K562 (cell line): ENCODE data around the gene ARL11. TPM values are rescaled to one million over a fixed set of nuclear protein-coding genes. Genes with fewer than 3 reads are reported as not detected.

Experiments used
- ATAC-seq: fragments of 200-7000 bp; cut with Tn5 transposase; 3 replicates; pipeline ENCODE4 v1.9.1; 2020; ENCODE audit warnings: moderate library complexity
- BruUV-seq: library from RNA; stranded (reverse); fragments of 400-500 nt; replicated peaks from 2 replicates; lab custom pipeline; 2021; lab: Mats Ljungman, UMichigan
- CTCF ChIA-PET: fragments of 300-600 bp; formaldehyde crosslinking; extraction: SDS; loops from one replicate; lab custom pipeline; 2021; ENCODE audit warnings: low intra/inter-chr PET ratio; lab: Yijun Ruan, JAX
- POLR2A ChIA-PET: fragments of 300-600, 350-650 bp; sonication (Branson Sonifier 250); formaldehyde crosslinking; extraction: SDS; loops from one replicate; lab custom pipeline; 2021; ENCODE audit warnings: antibody characterized with exemption, inconsistent platforms; lab: Yijun Ruan, JAX
- DNase-seq, 4 experiments: peaks; one replicate each; pipeline versions ENCODE4 v3.0.0 to v3.0.0-alpha.2; 2011 to 2018; ENCODE audit warnings: low spot score in 3 of 4, mixed read lengths in 3 of 4; ENCODE audit errors: extremely low read depth in 1 of 4
- FAIRE-seq: peaks from 2 replicates; lab custom pipeline; 2011; peaks lifted over from hg19 to GRCh38; lab: Jason Lieb, UNC
- H2AFZ ChIP-seq: 2 replicates; pipeline ENCODE4 v1.6.0; 2011; ENCODE audit warnings: low read depth, low read length, control low read depth, inconsistent platforms
- H3K27ac ChIP-seq: fragments of 200-600 bp; 3 replicates; pipeline ENCODE4 v1.8.0; 2011; ENCODE audit warnings: low read depth, mild to moderate bottlenecking, control low read depth, inconsistent platforms, low read length, moderate library complexity, mixed read lengths; ENCODE audit errors: extremely low read depth
- H3K27me3 ChIP-seq, 2 experiments: fragments of 300-600 bp in 1 of 2; 2 replicates in 1 of 2; 3 replicates in 1 of 2; pipeline versions ENCODE4 v1.6.0 to v1.8.0; 2011; ENCODE audit warnings: inconsistent platforms in 2 of 2, low read length in 2 of 2, mild to moderate bottlenecking in 1 of 2, mixed read lengths in 1 of 2, moderate library complexity in 1 of 2; ENCODE audit not compliant: control insufficient read depth in 2 of 2, insufficient read depth in 2 of 2
- H3K36me3 ChIP-seq: fragments of 300-600 bp; 3 replicates; pipeline ENCODE4 v1.8.0; 2011; ENCODE audit warnings: mild to moderate bottlenecking, low read length, inconsistent platforms; ENCODE audit not compliant: control insufficient read depth, insufficient read depth
- H3K4me1 ChIP-seq, 2 experiments: fragments of 200-600 bp in 1 of 2; replicated peaks in 1 of 2; 2 replicates in 1 of 2; 3 replicates in 1 of 2; pipeline versions ENCODE4 v1.5.1 to v1.8.0; 2011; ENCODE audit warnings: inconsistent platforms in 2 of 2, low read length in 2 of 2, mild to moderate bottlenecking in 1 of 2, mixed read lengths in 1 of 2, moderate library complexity in 1 of 2; ENCODE audit not compliant: control insufficient read depth in 2 of 2, insufficient read depth in 2 of 2
- H3K4me2 ChIP-seq: 2 replicates; pipeline ENCODE4 v1.6.1; 2011; ENCODE audit warnings: low read length, control low read depth, inconsistent platforms, mixed read lengths; ENCODE audit not compliant: insufficient read depth
- H3K4me3 ChIP-seq: fragments of 200-600 bp; sonication (generic), shearing (Covaris generic); 2 replicates; pipeline ENCODE4 v1.5.1; 2016; ENCODE audit warnings: control low read depth, inconsistent platforms
- H3K79me2 ChIP-seq: fragments of 200-600 bp; 3 replicates; pipeline ENCODE4 v1.8.0; 2011; ENCODE audit warnings: low read length, inconsistent platforms; ENCODE audit not compliant: control insufficient read depth, insufficient read depth
- H3K9ac ChIP-seq, 2 experiments: 2 replicates each; pipeline versions ENCODE4 v1.6.0 to v1.6.1; 2011; ENCODE audit warnings: low read depth in 2 of 2, low read length in 2 of 2, control low read depth in 1 of 2, inconsistent platforms in 1 of 2, mild to moderate bottlenecking in 1 of 2, mixed read lengths in 1 of 2; ENCODE audit not compliant: insufficient read depth in 1 of 2
- H3K9me1 ChIP-seq: one replicate; pipeline ENCODE4 v1.6.0; 2011; ENCODE audit warnings: inconsistent platforms, mild to moderate bottlenecking, low read length, moderate library complexity; ENCODE audit not compliant: control insufficient read depth, insufficient read depth
- H3K9me3 ChIP-seq: replicated peaks from 2 replicates; pipeline ENCODE4 v1.5.1; 2011; ENCODE audit warnings: low read depth, low read length, inconsistent platforms; ENCODE audit not compliant: control insufficient read depth, insufficient read depth
- H4K20me1 ChIP-seq: replicated peaks from 2 replicates; pipeline ENCODE4 v1.6.1; 2011; ENCODE audit warnings: low read length, inconsistent platforms, mixed read lengths; ENCODE audit not compliant: control insufficient read depth, insufficient read depth
- CAMTA2 ChIP-seq: fragments of 250-450 bp; sonication (Bioruptor Pico); conservative IDR thresholded peaks from 2 replicates; pipeline ENCODE4 v1.5.1; 2022
- CSDE1 ChIP-seq, 2 experiments: fragments of 450-650 bp; IDR thresholded peaks; 2 replicates each; pipeline ENCODE4 v1.6.1; 2016; ENCODE audit warnings: mild to moderate bottlenecking in 1 of 2
- FOS ChIP-seq: IDR thresholded peaks from 3 replicates; pipeline ENCODE4 v1.6.1; 2011; ENCODE audit not compliant: insufficient read length; ENCODE audit errors: extremely low read depth
- HEY1 ChIP-seq: fragments of 250-450 bp; sonication (Bioruptor Pico); IDR thresholded peaks from 2 replicates; pipeline ENCODE4 v1.5.0; 2020; ENCODE audit warnings: mild to moderate bottlenecking, moderate library complexity, borderline replicate concordance
- MCM3 ChIP-seq: fragments of 450-650 bp; IDR thresholded peaks from 2 replicates; pipeline ENCODE4 v1.6.1; 2016
- NCOA2 ChIP-seq, 2 experiments: fragments of 450-650 bp; IDR thresholded peaks; 2 replicates each; pipeline ENCODE4 v1.6.1; 2018; ENCODE audit warnings: mild to moderate bottlenecking in 2 of 2, moderate library complexity in 1 of 2; ENCODE audit not compliant: partially characterized antibody in 2 of 2
- NELFE ChIP-seq: IDR thresholded peaks from 2 replicates; pipeline ENCODE4 v1.6.1; 2011; ENCODE audit warnings: mild to moderate bottlenecking; ENCODE audit not compliant: insufficient read depth, insufficient read length
- NFE2L1 ChIP-seq: fragments of 450-650 bp; IDR thresholded peaks from 2 replicates; pipeline ENCODE4 v1.6.1; 2016; ENCODE audit warnings: missing genetic modification characterization, low read depth, mild to moderate bottlenecking, missing compliant biosample characterization, moderate library complexity, borderline replicate concordance
- PHF20 ChIP-seq: fragments of 450-650 bp; IDR thresholded peaks from 2 replicates; pipeline ENCODE4 v1.6.1; 2018; ENCODE audit not compliant: partially characterized antibody
- RBFOX2 ChIP-seq: fragments of 200-400 bp; formaldehyde crosslinking; IDR thresholded peaks from 2 replicates; pipeline ENCODE4 v1.6.1; 2017; ENCODE audit warnings: low read depth, mild to moderate bottlenecking, low read length, moderate library complexity
- SP1 ChIP-seq: sonication (generic); formaldehyde crosslinking; IDR thresholded peaks from 2 replicates; pipeline ENCODE4 v1.8.1; 2022; ENCODE audit warnings: mild to moderate bottlenecking, missing genetic modification reagents
- SRF ChIP-seq, 2 experiments: fragments of 250-450, 450-650 bp in 1 of 2; sonication (Bioruptor Pico) in 1 of 2; sonication (generic) in 1 of 2; formaldehyde crosslinking; IDR thresholded peaks; 2 replicates each; pipeline versions ENCODE4 v1.5.0 to v1.5.1; 2020 to 2022; ENCODE audit warnings: mild to moderate bottlenecking in 1 of 2, missing genetic modification reagents in 1 of 2
- ZNF232 ChIP-seq: sonication (generic); formaldehyde crosslinking; IDR thresholded peaks from 2 replicates; pipeline ENCODE4 v1.8.0; 2022; ENCODE audit warnings: mild to moderate bottlenecking, missing genetic modification reagents
- WGBS: fragments of 100-300 bp; shearing (Covaris generic); methylation state at CpG from one replicate; pipeline ENCODE4 v1.1.6; 2016; ENCODE audit warnings: low coverage, mixed read lengths; ENCODE audit not compliant: insufficient coverage; ENCODE audit errors: missing lambda C conversion rate; 5-methylcytosine and 5-hydroxymethylcytosine counted together
- in situ Hi-C: fragments of 300-500 bp; cut with MboI; formaldehyde crosslinking; loops from 4 replicates; pipeline ENCODE4 v1.15.0; 2018; ENCODE audit warnings: inconsistent platforms, mixed read lengths
- intact Hi-C: fragments of 100-400 bp; cut with micrococcal nuclease; formaldehyde crosslinking; loops from 2 replicates; pipeline ENCODE4 v1.14.2; 2022
- polyA plus RNA-seq, 8 experiments: library from polyadenylated mRNA; depleted of rRNA in 4 of 8; stranded (reverse) in 5 of 8; unstranded in 3 of 8; fragments of >200 nt; fragmentation: Nextera tagmentation in 2 of 8; fragmentation: Illumina TruSeq in 1 of 8; extraction: Ambion mirVana in 2 of 8; extraction: Trizol in 1 of 8; gene quantifications; 2 replicates each; pipeline versions ENCODE4 v1.2.1 to v1.2.3, GENCODE V29; 2011 to 2014; ENCODE audit warnings: inconsistent platforms in 1 of 8, missing spikeins in 1 of 8
- total RNA-seq, 7 experiments: library from RNA; depleted of rRNA in 6 of 7; stranded (reverse); fragments of >200 nt in 6 of 7; fragmentation: Illumina TruSeq in 2 of 7; extraction: Trizol in 2 of 7; gene quantifications; 2 replicates each; pipeline versions ENCODE4 v1.2.1 to v1.2.3, GENCODE V29; 2011 to 2021; ENCODE audit warnings: low replicate concordance in 1 of 7
- TF ChIP-seq, protein P1 (sequence below): fragments of 150-350 bp; IDR thresholded peaks from 2 replicates; pipeline ENCODE4 v1.6.1; 2014; ENCODE audit warnings: low read depth, mild to moderate bottlenecking, low read length, borderline replicate concordance
- TF ChIP-seq, protein P2 (sequence below): fragments of 450-650 bp; formaldehyde crosslinking; IDR thresholded peaks from 2 replicates; pipeline ENCODE4 v1.4.0; 2022; ENCODE audit warnings: missing genetic modification characterization
- TF ChIP-seq, protein P3 (sequence below): fragments of 450-650 bp; formaldehyde crosslinking; IDR thresholded peaks from 2 replicates; pipeline ENCODE4 v1.4.0; 2020; ENCODE audit warnings: mild to moderate bottlenecking, mixed read lengths
- TF ChIP-seq, protein P4 (sequence below): sonication (generic); formaldehyde crosslinking; IDR thresholded peaks from 2 replicates; pipeline ENCODE4 v1.8.0; 2022; ENCODE audit warnings: missing genetic modification reagents, mild to moderate bottlenecking, borderline replicate concordance

ARL11 gene
- total and polyA plus RNA-seq, 9 of the 15 experiments (the other 6 are each of a cell fraction or from before 2014, with no cell fraction given): 0.18 to 0.87 (median 0.45) TPM

DNA sequence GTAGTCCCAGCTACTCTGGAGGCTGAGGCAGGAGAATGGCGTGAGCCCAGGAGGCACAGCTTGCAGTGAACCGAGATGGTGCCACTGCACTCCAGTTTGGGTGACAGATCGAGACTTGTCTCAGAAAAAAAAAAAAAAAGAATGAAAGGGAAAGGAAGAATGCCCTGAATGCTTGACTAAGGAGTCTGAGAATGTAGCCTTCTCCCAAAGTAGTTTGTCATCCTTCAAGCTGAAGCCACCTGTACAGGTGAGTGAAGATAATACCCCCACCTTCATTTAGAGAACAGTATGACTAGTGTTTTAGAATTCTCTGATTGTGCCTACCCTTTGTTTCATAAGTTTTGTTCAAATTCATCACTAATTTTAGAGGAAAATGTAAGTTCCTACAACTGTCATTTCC, 48.8 kb upstream of the ARL11 start:
- Histone ChIP-seq H3K4me3 (no peak overlapping the region), H3K9ac (no peak overlapping the region), H3K4me2 (no peak overlapping the region), H3K79me2 (0 out of 3 replicates have a peak, but pooled peaks cover 3% of the 10 kb centered on the region), H3K4me1 (no peaks in the 10 kb centered on the region), H2AFZ (no peak overlapping the region), H3K9me3 (no peaks in the 10 kb centered on the region), H3K9me1 (no peaks in the 10 kb centered on the region), H4K20me1 (no peaks in the 10 kb centered on the region), H3K27ac (no peak overlapping the region), H3K27me3 (no peaks in the 10 kb centered on the region), H3K36me3 (peaks cover 8% of the 10 kb centered on the region; the same call in 1 of the 3 replicates)
- ChIA-PET CTCF (no interaction called here), POLR2A (interaction anchor here (0.6 to 1.0 kb wide), 2 partner anchors 9 to 12 kb away, joined by 3 read pairs; no protein-coding TSS in a partner anchor)
- BruUV-seq: no TSS peak
- intact Hi-C loops: no loop called here
- in situ Hi-C loops: no loop called here
- FAIRE-seq (no peak), DNase-seq (no peak), ATAC-seq (no peak)
- WGBS: no CpG with 5 or more reads among the region's 3 CpGs
- TF ChIP-seq, protein P1, sequence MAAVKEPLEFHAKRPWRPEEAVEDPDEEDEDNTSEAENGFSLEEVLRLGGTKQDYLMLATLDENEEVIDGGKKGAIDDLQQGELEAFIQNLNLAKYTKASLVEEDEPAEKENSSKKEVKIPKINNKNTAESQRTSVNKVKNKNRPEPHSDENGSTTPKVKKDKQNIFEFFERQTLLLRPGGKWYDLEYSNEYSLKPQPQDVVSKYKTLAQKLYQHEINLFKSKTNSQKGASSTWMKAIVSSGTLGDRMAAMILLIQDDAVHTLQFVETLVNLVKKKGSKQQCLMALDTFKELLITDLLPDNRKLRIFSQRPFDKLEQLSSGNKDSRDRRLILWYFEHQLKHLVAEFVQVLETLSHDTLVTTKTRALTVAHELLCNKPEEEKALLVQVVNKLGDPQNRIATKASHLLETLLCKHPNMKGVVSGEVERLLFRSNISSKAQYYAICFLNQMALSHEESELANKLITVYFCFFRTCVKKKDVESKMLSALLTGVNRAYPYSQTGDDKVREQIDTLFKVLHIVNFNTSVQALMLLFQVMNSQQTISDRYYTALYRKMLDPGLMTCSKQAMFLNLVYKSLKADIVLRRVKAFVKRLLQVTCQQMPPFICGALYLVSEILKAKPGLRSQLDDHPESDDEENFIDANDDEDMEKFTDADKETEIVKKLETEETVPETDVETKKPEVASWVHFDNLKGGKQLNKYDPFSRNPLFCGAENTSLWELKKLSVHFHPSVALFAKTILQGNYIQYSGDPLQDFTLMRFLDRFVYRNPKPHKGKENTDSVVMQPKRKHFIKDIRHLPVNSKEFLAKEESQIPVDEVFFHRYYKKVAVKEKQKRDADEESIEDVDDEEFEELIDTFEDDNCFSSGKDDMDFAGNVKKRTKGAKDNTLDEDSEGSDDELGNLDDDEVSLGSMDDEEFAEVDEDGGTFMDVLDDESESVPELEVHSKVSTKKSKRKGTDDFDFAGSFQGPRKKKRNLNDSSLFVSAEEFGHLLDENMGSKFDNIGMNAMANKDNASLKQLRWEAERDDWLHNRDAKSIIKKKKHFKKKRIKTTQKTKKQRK: no peak
- TF ChIP-seq, protein P2, sequence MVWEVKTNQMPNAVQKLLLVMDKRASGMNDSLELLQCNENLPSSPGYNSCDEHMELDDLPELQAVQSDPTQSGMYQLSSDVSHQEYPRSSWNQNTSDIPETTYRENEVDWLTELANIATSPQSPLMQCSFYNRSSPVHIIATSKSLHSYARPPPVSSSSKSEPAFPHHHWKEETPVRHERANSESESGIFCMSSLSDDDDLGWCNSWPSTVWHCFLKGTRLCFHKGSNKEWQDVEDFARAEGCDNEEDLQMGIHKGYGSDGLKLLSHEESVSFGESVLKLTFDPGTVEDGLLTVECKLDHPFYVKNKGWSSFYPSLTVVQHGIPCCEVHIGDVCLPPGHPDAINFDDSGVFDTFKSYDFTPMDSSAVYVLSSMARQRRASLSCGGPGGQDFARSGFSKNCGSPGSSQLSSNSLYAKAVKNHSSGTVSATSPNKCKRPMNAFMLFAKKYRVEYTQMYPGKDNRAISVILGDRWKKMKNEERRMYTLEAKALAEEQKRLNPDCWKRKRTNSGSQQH (CRISPR knock-in tag): no peak
- TF ChIP-seq SP1 (CRISPR knock-in tag) (no peak), PHF20 (no peak), ZNF232 (CRISPR knock-in tag) (no peak), FOS (no peak), NCOA2 (IDR thresholded peaks at IDR 0.05; ENCODE audit: partially characterized antibody in 2 of 2) (no peak), HEY1 (CRISPR knock-in tag) (no peak), NFE2L1 (tag) (no peak), NELFE (no peak), RBFOX2 (no peak), CSDE1 (IDR thresholded peaks at IDR 0.05) (no peak), MCM3 (no peak), SRF (CRISPR knock-in tag; IDR thresholded peaks at IDR 0.05) (no peak), CAMTA2 (CRISPR knock-in tag) (no peak)
- TF ChIP-seq, protein P3, sequence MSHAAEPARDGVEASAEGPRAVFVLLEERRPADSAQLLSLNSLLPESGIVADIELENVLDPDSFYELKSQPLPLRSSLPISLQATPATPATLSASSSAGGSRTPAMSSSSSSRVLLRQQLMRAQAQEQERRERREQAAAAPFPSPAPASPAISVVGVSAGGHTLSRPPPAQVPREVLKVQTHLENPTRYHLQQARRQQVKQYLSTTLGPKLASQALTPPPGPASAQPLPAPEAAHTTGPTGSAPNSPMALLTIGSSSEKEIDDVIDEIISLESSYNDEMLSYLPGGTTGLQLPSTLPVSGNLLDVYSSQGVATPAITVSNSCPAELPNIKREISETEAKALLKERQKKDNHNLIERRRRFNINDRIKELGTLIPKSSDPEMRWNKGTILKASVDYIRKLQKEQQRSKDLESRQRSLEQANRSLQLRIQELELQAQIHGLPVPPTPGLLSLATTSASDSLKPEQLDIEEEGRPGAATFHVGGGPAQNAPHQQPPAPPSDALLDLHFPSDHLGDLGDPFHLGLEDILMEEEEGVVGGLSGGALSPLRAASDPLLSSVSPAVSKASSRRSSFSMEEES (CRISPR knock-in tag): no peak
- TF ChIP-seq, protein P4, sequence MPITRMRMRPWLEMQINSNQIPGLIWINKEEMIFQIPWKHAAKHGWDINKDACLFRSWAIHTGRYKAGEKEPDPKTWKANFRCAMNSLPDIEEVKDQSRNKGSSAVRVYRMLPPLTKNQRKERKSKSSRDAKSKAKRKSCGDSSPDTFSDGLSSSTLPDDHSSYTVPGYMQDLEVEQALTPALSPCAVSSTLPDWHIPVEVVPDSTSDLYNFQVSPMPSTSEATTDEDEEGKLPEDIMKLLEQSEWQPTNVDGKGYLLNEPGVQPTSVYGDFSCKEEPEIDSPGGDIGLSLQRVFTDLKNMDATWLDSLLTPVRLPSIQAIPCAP (CRISPR knock-in tag): no peak
